GM19023 (cell line): ENCODE results near the gene RAD51.

Source experiments
- ATAC-seq: cut with Tn5 transposase; IDR thresholded peaks from one replicate; pipeline ENCODE4 v1.9.1; 2021; ENCODE audit warnings: mild to moderate bottlenecking, moderate library complexity; ENCODE audit not compliant: unreplicated experiment

RAD51 gene

GRCh38 chr15:40776537-40777141 is 81.7 kb downstream of the RAD51 start:
- ATAC-seq = no peak
